Immature natural killer cell (primary cell): ENCODE data around the gene DUOX2. TPM values are rescaled to one million over a fixed set of nuclear protein-coding genes. Genes with fewer than 3 reads are reported as not detected.

Source experiments
- DNase-seq, 3 donors: peaks; one replicate each; pipeline ENCODE4 v3.0.0; 2022; ENCODE audit warnings: mixed read lengths in 1 of 3
- H3K27ac Mint-ChIP-seq, 6 donors: one replicate each; pipeline ENCODE4 v1.8.0; 2020; ENCODE audit warnings: mixed read lengths in 6 of 6, mild to moderate bottlenecking in 5 of 6, inconsistent platforms in 4 of 6, moderate library complexity in 3 of 6
- H3K27me3 Mint-ChIP-seq, 3 donors: one replicate each; pipeline ENCODE4 v1.8.0; 2020 to 2021; ENCODE audit warnings: low read depth in 3 of 3, mild to moderate bottlenecking in 3 of 3, mixed read lengths in 3 of 3, moderate library complexity in 3 of 3, inconsistent platforms in 1 of 3
- H3K36me3 Mint-ChIP-seq, 3 donors: one replicate each; pipeline ENCODE4 v1.8.0; 2020; ENCODE audit warnings: mixed read lengths in 3 of 3, inconsistent platforms in 2 of 3, mild to moderate bottlenecking in 2 of 3
- H3K4me1 Mint-ChIP-seq, 2 donors: one replicate each; pipeline ENCODE4 v1.8.0; 2020; ENCODE audit warnings: inconsistent platforms in 2 of 2, mild to moderate bottlenecking in 2 of 2, mixed read lengths in 2 of 2, moderate library complexity in 1 of 2
- H3K4me3 Mint-ChIP-seq, 5 donors: one replicate each; pipeline ENCODE4 v1.8.0; 2020; ENCODE audit warnings: mild to moderate bottlenecking in 5 of 5, mixed read lengths in 5 of 5, inconsistent platforms in 3 of 5, moderate library complexity in 3 of 5
- H3K9me3 Mint-ChIP-seq, 6 donors: one replicate each; pipeline ENCODE4 v1.8.0; 2020; ENCODE audit warnings: mild to moderate bottlenecking in 6 of 6, mixed read lengths in 6 of 6, inconsistent platforms in 4 of 6, moderate library complexity in 3 of 6
- polyA plus RNA-seq, 3 donors: library from polyadenylated mRNA; unstranded; fragments of 300-500 nt; fragmentation: Illumina TruSeq; gene quantifications; one replicate each; pipeline ENCODE4 v1.2.3, GENCODE V29; 2021

The DUOX2 gene
- polyA plus RNA-seq, 3 donors from 2014 or later = not detected

DNA sequence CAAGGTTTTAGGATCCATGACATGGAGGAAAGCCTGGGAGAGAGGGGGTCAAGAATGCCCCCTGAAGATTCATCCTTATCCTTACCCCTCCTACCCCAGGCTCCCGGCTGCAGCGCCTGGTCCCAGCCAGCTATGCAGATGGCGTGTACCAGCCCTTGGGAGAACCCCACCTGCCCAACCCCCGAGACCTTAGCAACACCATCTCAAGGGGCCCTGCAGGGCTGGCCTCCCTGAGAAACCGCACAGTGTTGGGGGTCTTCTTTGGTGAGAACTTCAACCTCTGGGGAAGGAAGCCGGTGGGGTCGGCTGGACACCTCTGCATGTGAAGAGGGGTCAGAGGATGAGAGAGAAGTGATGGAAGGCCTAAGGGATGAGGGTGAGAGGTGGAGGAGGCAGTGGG lies 20.1 kb upstream of the DUOX2 start:
- H3K4me3 Mint-ChIP-seq = peak overlapping the region in 1 of 5 donors; percentile 58
- H3K27me3 Mint-ChIP-seq = peaks cover 16 to 25% (median 23%) of the 10 kb centered on the region in 3 donors
- peaks cover 8 to 13% of the 10 kb centered on the region in 2 donors for H3K4me1 Mint-ChIP-seq
- no peaks in the 10 kb centered on the region for H3K36me3 Mint-ChIP-seq
- no peak for DNase-seq
- H3K9me3 Mint-ChIP-seq = no peaks in the 10 kb centered on the region
- H3K27ac Mint-ChIP-seq = no peak overlapping the region

DNA sequence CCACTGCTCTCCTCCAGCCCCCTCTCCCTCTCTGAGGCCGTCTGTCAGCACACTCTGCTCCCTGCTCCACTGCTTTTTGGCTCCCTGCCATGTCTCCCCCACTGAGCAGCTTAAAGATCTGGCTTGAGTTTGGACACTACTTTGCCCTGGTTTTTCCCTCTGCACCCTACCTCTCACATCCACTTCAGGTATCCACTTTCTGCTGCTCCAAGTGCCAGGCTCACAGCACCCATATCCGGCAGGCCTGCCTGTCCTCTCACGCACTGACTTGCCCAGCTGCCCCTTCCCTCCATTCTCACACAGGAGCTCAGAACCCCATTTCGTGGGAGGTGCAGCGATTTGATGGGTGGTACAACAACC lies 19.6 kb upstream of the DUOX2 start:
- Mint-ChIP-seq H3K27me3 (peaks cover 16 to 29% (median 26%) of the 10 kb centered on the region in 3 donors), H3K4me1 (peaks cover 8 to 13% of the 10 kb centered on the region in 2 donors), H3K4me3 (no peak overlapping the region), H3K9me3 (no peaks in the 10 kb centered on the region), H3K36me3 (no peaks in the 10 kb centered on the region), H3K27ac (no peak overlapping the region)
- DNase-seq = no peak

DNA sequence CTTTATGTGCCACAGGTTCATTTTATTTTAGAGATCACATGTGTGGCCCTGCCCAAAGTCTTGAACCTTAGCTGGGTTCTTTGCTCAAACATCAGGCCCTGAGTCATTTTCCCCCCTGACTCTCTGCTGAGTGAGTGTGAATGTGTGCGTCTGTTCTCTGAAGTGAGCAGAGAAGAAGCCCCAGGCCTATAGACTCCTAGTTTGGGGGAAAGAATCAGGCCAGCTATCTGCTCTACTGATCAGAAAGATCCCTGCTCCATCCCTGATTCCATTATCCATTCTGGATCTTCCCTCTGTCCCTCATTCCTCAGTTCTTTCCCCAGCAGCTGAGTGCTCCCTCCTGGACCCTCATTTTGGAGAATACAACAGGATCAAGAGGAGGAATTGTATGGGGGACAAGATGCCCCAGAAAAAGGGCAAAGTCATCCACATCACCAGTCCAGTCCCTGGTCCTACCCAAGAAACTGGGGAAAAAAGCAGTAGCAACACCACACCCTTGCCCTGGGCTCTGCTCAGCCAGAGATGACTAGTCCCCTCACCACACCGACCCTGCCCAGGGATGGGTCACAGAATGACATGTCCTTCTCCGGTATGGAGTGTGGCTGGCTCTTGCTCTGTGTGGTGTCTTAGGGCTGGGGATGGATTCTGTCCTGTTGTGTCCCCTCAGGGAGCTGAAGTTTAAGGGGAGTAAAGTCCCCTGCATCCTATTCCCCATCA lies 19.0 kb upstream of the DUOX2 start:
- no peaks in the 10 kb centered on the region for H3K36me3 Mint-ChIP-seq

DNA sequence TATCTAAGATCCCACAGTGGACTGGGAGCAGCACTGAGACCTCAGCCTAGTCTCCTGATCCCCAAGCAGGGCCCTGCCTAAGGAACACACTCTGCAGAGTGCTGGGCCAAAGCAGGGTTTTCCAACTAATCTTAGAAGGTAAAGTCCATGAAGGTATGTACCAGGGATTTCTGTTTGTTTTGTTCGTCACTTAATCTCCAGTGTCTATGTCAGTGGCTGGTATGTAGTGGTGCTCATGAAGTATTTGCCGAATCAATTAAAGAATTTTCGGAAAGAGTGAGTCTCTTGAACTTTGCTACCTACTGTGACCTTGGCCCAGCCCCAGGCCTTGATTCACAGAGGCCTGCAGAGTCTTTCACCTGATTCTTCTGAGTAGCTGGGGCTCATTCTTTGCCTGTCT lies 17.5 kb upstream of the DUOX2 start:
- Mint-ChIP-seq H3K36me3 (no peaks in the 10 kb centered on the region), H3K4me3 (no peak overlapping the region), H3K27me3 (peaks cover 19 to 38% (median 32%) of the 10 kb centered on the region in 3 donors), H3K27ac (no peak overlapping the region), H3K4me1 (peaks cover 8 to 12% of the 10 kb centered on the region in 2 donors), H3K9me3 (no peaks in the 10 kb centered on the region)
- DNase-seq = no peak

More for the DNA sequence above, 19.0 kb upstream of the DUOX2 start:
- no peak overlapping the region for H3K4me3 Mint-ChIP-seq
- H3K9me3 Mint-ChIP-seq = no peaks in the 10 kb centered on the region
- peaks cover 16 to 32% (median 29%) of the 10 kb centered on the region in 3 donors for H3K27me3 Mint-ChIP-seq
- H3K27ac Mint-ChIP-seq = no peak overlapping the region
- DNase-seq = no peak
- peaks cover 8 to 13% of the 10 kb centered on the region in 2 donors for H3K4me1 Mint-ChIP-seq

DNA sequence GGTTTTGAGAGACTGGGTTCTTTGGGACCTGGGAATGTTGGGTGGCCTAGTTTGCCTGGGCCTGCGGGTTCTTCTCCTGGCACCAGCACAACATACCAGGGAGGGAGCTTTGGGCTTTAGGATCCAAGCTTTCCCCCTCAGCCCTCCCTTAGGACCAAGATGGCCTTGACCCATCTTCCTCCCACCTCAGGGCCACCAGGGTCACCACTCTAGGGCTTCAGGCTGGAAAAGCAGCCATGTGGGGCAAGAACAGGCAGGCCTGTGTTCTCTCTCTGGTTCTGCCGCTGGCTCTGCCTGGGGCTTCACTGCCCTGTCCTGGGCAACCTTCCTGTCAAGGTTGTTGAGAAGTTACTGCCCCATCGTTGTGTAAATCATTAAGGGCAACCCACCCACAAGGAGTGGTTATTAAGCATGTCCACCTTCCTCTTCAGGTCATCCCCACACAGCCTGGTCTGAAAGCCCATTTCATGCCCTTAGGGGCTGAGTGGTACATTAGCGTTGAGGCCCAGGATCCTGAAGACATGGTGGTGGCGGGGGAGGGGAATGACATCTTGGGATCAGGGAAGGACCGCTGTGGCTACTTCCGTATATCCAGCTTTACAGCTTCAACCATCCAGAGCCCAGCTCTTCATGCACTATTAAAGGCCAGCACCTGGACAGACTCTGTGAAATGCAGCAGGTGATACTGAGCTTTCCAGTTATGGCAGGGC lies 16.5 kb upstream of the DUOX2 start:
- no peak overlapping the region for H3K27ac Mint-ChIP-seq
- H3K4me3 Mint-ChIP-seq = no peak overlapping the region
- H3K36me3 Mint-ChIP-seq = no peaks in the 10 kb centered on the region
- DNase-seq = no peak
- no peaks in the 10 kb centered on the region for H3K9me3 Mint-ChIP-seq
- peaks cover 18 to 36% (median 26%) of the 10 kb centered on the region in 3 donors for H3K27me3 Mint-ChIP-seq
- H3K4me1 Mint-ChIP-seq = peaks cover 7 to 8% of the 10 kb centered on the region in 2 donors

DNA sequence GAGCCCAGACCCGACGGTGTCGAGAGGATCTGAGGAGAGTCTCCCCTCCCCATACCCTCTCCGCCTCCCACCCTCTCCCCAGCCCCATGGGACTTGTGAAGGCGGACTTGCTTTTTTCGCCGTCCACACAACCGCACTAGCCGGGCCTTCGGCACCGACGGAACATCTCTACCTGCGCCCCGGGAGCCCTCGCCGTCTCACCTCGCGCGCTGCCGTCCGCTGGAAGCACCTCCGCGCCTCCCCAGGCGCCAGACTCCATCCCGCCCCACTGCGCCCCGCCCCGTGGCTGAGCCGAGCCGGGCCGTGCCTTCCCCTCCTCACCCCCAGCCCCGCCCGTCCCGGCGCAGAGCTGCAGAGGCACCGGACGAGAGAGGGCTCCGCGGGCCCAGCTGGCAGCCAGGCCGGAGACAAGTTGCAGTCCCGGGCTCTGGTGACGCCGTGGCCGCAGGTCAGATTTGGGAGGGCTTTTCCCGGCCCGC lies 15.7 kb upstream of the DUOX2 start, which contains the start of the genes DUOX1 and DUOXA1:
DUOX1 (plus strand) TSS at position 344 of the 479 bp plus-strand sequence. CDS start 1,973 bp downstream, outside the sequence.
DUOXA1 (minus strand) TSS at position 229 of the 479 bp plus-strand sequence. CDS start 6,865 bp downstream, outside the sequence.
- DNase-seq = no peak
- Mint-ChIP-seq H3K27me3 (peaks cover 22 to 37% (median 27%) of the 10 kb centered on the region in 3 donors), H3K36me3 (no peaks in the 10 kb centered on the region), H3K4me3 (no peak within 1 kb of the TSS), H3K4me1 (peaks cover 3% of the 10 kb centered on the region in 2 donors), H3K9me3 (no peaks in the 10 kb centered on the region), H3K27ac (no peak within 1 kb of the TSS)

DNA sequence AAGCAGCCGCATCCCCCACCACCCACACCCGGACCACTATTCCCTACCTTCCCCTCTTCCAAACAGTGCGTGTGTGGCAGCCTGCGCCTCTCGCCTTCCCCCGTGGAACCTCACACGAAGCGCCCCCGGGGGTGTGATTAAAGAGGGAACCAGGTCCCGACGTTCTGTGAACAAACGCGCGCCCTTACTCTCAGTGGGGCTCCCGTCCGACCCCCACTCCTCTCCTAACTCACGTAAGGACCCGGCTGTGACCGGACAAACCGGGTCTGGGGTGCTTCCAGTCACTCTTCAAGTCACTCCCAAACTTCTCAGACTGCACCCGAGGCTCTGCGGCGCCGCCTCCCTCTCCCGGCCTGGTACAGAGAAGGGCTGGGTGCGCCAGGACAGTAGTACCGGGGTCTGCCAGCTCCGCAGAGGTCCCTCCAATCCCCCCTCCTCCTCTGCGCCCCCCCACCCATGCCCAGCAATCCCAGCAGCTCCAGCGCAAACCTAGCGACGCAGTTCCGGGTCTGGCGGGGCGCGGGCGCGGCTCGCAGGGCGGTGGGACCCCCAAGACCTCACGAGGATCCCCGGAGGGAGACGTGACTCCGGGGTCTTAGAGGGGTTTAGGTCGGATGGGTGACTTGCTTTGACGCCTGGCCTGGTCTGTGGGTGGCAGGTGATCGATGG lies 15.1 kb upstream of the DUOX2 start:
- H3K4me1 Mint-ChIP-seq = no peaks in the 10 kb centered on the region
- no peaks in the 10 kb centered on the region for H3K36me3 Mint-ChIP-seq
- peaks cover 21 to 34% (median 22%) of the 10 kb centered on the region in 3 donors for H3K27me3 Mint-ChIP-seq
- no peak for DNase-seq
- no peaks in the 10 kb centered on the region for H3K9me3 Mint-ChIP-seq
- H3K27ac Mint-ChIP-seq = no peak overlapping the region
- H3K4me3 Mint-ChIP-seq = no peak overlapping the region

DNA sequence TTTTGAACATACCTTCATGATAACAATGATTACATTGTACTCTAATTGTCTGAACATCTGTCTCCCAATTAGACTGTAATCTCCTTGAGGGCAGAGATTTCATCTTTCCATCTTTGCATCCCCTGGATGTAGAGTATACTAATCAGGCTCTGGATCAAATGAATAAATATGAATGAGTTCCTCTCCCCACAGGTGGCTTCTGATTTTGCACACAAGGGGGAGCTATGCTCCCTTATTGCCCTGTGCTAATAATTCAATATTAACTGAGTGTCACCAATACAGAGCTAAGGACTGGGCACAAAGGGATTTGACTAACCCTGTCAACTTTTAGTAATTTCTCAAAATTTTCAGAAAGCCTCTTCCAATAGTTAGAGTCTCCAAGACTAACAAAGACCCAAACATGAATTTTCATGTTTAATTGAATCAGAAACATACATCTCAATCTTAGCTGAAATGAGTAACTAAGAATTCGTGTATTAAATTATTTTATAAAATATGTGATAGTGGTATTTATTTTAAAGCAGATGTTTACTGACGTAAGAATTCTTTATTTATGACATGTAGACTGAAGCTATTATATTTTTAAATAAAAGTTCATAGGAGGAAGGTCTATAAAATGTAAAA lies 12.7 kb upstream of the DUOX2 start:
- Mint-ChIP-seq H3K4me3 (no peak overlapping the region), H3K9me3 (no peaks in the 10 kb centered on the region), H3K27ac (no peak overlapping the region), H3K36me3 (no peaks in the 10 kb centered on the region), H3K27me3 (peaks cover 14 to 24% (median 18%) of the 10 kb centered on the region in 3 donors), H3K4me1 (no peaks in the 10 kb centered on the region)
- peak; percentile 33 to 40 (median 38) for DNase-seq

DNA sequence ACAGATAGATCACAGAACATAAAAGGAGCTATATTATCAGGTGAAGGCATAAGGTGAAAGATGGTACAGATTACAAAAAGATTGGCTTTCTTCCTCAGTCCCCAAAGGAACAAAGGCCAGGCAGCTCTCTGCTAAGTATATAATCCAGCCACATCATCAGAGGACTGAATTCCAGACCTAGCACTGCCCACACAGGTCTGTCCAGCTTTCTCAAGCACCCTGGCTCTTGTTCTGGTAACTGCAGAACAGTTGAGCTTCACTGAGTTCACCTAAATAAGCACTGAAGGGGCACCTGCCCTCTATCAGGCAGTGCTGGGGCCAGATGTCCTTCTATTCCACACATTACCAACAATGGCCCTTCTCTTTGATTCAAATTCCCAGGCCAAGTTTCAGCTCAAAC lies 9.4 kb upstream of the DUOX2 start:
- Mint-ChIP-seq H3K36me3 (no peaks in the 10 kb centered on the region), H3K4me3 (no peak overlapping the region), H3K27ac (no peak overlapping the region), H3K27me3 (peaks cover 9 to 23% (median 14%) of the 10 kb centered on the region in 3 donors), H3K9me3 (no peaks in the 10 kb centered on the region), H3K4me1 (no peaks in the 10 kb centered on the region)
- no peak for DNase-seq

DNA sequence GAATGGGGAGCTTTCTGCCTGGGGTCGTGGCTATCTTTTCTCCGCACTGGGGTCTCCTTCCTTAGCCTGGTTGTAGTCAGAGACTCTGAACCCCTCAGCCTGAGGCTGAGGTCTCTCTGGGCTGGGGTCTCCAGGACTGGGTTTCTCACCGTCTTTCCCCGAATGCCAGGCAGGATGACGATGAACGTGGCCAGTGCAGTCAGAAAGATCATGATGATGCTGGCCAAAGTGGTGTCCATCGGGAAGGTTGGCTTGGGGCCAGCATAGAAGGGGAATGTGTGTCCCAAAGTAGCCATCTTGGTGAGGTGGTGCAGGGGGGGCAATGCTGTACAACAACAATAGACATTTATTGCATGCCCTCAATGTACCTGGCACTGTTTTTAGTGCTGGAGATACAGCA lies 8.7 kb upstream of the DUOX2 start:
- no peak overlapping the region for H3K4me3 Mint-ChIP-seq
- H3K4me1 Mint-ChIP-seq = peaks cover 5 to 6% of the 10 kb centered on the region in 2 donors
- H3K27me3 Mint-ChIP-seq = peaks cover 7 to 22% (median 18%) of the 10 kb centered on the region in 3 donors
- H3K36me3 Mint-ChIP-seq = no peaks in the 10 kb centered on the region
- no peak overlapping the region for H3K27ac Mint-ChIP-seq
- H3K9me3 Mint-ChIP-seq = no peaks in the 10 kb centered on the region
- no peak for DNase-seq

DNA sequence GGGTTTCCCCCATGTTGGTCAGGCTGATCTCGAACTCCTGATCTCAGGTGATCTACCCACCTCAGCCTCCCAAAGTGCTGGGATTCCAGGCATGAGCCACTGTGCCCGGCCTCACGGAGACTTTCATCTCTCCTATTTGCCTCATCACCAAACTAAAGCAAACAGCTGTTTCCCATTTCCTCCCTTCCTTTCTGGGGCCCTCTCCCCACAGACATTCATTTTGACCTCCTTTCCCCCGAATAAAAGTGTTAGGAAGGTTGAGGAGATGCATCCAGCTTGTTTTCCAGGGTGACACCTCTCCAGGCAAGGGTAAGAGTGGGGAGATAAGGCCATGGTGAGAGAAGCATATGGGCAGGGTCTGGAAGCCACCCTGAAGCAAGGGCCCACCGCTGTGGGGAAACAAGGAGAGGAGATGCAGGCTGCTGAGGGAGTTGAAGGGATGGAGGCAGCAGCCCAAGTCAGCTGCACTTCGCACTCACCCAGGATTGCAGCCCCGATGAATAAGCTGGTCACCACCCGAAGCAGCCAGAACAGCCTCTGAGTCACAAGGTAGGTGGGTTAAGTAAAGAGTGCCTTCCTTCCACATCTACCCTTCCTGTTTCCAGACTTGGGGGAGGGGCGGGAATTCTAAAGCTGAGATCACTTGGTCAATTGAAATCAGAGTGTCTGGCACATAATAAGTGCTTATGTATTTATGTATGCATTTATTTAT lies 7.9 kb upstream of the DUOX2 start:
- H3K36me3 Mint-ChIP-seq = no peaks in the 10 kb centered on the region
- DNase-seq = no peak
- no peak overlapping the region for H3K27ac Mint-ChIP-seq
- H3K9me3 Mint-ChIP-seq = no peaks in the 10 kb centered on the region
- no peak overlapping the region for H3K4me3 Mint-ChIP-seq
- H3K27me3 Mint-ChIP-seq = peaks cover 11 to 24% (median 18%) of the 10 kb centered on the region in 3 donors
- H3K4me1 Mint-ChIP-seq = peaks cover 11 to 14% of the 10 kb centered on the region in 2 donors

DNA sequence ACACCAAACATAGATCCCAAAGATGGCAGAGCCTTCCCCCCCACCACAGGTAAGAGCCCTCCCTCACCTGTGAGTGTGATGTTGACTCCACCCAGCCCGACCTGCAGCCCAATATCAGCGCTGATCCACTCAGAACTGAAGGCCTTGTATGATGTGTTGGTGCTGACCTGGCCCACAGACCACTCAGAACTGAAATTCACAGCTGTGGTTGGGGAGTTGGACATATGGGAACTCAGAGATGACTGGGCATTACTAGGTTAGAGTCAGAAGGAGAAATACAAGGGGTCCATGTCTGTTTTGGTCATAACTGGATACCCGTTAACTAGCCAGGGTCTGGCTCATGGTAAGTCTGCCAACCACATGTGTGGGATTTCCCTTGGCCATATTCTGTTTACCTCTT lies 7.0 kb upstream of the DUOX2 start:
- H3K27ac Mint-ChIP-seq = no peak overlapping the region

More for the DNA sequence above, 7.0 kb upstream of the DUOX2 start:
- DNase-seq = no peak
- H3K4me1 Mint-ChIP-seq = peaks cover 14 to 16% of the 10 kb centered on the region in 2 donors
- peaks cover 15 to 25% (median 18%) of the 10 kb centered on the region in 3 donors for H3K27me3 Mint-ChIP-seq
- no peaks in the 10 kb centered on the region for H3K36me3 Mint-ChIP-seq
- no peak overlapping the region for H3K4me3 Mint-ChIP-seq
- no peaks in the 10 kb centered on the region for H3K9me3 Mint-ChIP-seq
